RPMI8226 (cell line): ENCODE measurements around the gene TIGD1.
A peak's percentile ranks its signal among the peaks of the same experiment; 100 is the strongest.
"Not testable (repeated sequence)": the region's sequence is repeated elsewhere in the genome, so short reads cannot be mapped to it uniquely, and the experiment has no call there.

Experiments used
- DNase-seq: peaks from one replicate; pipeline ENCODE4 v3.0.0-alpha.2; 2015

The TIGD1 gene

GRCh38 chr2:232550354-232551249, at the start of gene TIGD1, which contains the start of gene EIF4E2:
Gene TIGD1, minus strand, starts transcription at chr2:232550557. Its CDS starts 675 bp downstream, at chr2:232549882.
Gene EIF4E2, plus strand, starts transcription at chr2:232550689. Its CDS starts 36 bp downstream, at chr2:232550725.
- DNase-seq: peak; percentile 91

GRCh38 chr2:232598293-232598692, 47.9 kb upstream of the TIGD1 start:
- DNase-seq: peak; percentile 23

DNA sequence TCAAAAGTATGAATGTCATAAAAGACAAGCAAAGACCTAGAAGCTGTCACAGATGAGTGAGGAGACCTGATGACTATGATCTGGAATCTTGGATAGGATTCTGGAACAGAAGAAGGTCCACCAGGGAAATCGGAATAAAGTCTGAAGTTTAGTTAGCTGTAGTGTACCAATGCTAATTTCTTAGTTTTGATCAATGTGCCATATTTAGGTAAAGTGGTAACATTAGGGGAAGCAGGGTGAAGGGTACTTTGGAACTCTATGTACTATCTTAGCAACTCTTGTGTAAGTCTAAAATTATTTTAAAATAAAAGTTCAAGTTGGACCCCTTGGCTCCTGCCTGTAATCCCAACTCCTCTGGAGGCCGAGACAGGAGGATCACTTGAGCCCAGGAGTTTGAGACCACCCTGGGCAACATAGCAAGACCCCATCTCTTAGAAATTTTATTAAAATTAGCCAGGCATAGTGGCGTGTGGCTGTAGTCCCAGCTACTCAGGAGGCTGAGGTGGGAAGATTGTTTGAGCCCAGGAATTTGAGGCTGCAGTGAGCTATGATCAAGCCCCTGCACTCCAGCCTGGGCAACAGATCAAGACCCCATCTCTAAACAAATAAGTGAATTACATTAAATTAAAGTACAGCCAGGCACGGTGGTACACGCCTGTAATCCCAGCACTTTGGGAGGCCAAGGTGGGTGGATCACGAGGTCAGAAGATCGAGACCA, 47.2 kb upstream of the TIGD1 start:
- no peak for DNase-seq

DNA sequence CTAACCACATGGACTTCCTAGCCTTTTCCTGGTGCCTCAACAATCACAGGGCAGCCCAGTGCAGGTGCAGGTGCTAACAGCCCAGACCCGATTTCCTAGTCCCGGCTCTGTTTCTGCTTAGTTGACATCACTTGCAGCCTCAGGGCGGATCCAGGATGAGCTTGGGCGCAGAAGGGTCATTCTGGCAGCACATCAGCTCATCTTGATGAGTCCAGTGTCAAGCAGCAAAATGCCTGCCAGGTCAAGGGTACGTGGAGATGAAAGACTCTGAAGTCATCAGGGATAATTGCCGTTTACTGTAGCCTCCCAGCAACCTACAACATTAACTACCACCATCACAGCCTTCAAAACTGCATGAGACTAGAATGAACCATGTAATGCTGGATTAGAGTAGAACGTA, 43.6 kb upstream of the TIGD1 start:
- no peak for DNase-seq

GRCh38 chr2:232592772-232593395, 42.5 kb upstream of the TIGD1 start:
- DNase-seq: no peak

- DNase-seq: no peak
These were observed 38.6 kb upstream of the TIGD1 start for GRCh38 chr2:232588680-232589585.

GRCh38 chr2:232588031-232588430, 37.7 kb upstream of the TIGD1 start:
- DNase-seq: no peak

DNA sequence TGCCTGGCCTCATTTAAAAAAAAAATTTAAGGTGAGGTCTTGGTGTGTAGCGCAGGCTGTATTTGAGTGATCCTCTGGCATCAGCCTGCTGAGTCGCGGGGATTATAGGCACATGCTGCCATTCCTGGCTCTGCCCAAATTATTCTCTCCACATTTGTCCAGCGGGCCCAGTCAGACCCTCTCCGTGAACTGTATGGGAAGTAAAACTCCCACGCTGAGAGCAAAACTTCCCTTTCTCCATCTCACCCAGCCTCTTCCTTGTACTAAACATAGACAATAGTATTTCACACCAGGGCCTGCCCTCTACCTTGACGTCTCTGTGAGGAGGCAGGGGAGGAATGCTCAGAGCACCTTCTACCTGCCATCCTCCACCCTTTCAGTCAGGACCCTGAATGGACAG, 37.2 kb upstream of the TIGD1 start:
- DNase-seq: no peak

GRCh38 chr2:232586943-232587505, 36.7 kb upstream of the TIGD1 start:
- no peak for DNase-seq

DNA sequence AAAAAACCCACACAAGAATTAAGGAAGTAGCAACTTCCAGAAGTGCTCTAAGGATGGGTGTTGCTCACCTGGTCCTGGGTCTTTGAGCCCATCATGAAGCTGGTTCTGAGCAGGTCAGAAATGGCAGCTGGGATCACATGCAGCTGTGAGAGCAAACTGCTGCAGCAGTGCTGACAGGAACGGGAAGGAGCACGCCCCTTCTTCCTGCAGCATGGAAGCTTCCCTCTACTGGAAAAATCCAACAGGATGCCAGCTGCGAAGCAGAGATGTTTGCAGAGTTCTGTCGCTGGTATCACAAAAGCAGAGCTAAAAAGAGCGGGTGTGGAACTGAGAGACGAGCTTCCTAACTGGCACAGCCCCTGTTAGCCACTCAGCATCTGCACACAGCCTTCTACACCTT, 33.9 kb upstream of the TIGD1 start:
- DNase-seq: no peak

DNA sequence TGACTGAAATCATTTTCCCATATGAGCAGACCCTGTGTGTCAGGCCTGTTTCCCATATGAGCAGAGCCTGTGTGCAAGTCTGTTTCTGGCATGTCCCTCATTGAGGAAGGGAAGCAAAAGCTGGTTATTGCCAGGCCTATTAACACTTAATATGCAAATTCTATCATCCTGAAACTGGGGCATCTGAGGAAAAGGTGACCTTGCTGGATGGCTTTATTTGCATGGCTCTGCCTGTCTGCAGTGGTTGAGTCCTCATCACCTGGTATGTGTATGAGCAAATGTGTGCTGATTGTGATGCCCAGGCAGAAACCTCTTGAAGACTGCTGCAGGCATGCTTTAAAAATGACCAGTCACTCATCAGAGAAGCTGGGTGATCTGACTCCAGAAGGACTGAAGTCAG, 31.4 kb upstream of the TIGD1 start:
- DNase-seq: no peak

DNA sequence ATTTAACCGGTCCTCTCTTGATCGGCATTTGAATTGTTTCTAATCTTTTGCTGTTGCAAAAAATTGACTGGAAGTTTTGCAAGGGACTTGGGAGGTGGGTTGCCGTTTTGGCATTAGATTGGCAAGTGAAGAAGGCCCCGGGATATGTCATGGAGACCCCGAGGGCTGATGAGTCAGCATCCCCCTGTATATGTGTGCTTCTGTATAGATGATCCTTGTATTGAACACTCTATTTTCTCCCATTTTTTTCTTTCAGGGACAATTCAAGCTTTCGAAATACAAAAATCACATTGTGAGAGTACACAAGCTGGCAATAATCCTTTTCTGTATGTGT, 30.3 kb upstream of the TIGD1 start:
- DNase-seq: no peak

DNA sequence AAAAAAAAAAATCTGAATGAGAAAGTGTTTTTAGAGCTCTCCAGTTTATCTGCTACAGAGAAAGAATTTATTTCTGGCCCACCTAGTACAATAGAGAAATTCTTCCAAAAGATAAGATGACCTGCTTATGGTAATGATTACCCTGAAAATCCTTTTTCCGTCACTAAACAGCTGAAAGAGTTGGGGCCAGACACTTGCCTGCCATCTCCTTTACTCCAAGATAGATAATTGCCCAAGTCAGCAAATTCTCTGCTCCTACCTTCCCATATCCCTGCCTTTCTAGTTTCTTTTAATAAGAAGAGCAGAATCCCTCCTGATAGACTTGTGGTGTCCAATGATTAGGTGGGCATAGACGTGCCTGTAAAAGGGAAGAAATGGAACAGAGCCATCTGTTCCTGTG, 28.3 kb upstream of the TIGD1 start:
- DNase-seq: no peak

DNA sequence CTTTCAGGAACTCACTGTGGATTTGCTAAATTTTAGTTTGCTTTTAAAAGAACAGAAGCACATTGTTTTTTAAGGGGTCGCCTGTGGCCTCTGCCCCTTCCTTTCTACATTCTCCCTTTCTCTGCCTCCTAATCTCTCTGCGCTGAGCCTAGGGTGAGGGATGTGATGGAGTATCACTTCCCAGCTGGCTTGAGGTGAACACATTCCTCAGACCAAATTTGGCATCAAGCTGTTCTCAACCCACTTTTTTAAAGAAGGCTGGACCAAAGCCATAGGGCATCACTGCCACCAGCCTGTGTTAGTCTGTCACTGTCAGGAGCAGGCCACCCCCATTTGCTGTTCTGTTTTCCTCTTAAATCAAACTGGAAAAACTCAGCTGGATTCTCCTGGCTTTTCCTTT, 27.5 kb upstream of the TIGD1 start:
- DNase-seq: no peak

- no peak for DNase-seq
These were observed 26.6 kb upstream of the TIGD1 start for GRCh38 chr2:232576995-232577394.

DNA sequence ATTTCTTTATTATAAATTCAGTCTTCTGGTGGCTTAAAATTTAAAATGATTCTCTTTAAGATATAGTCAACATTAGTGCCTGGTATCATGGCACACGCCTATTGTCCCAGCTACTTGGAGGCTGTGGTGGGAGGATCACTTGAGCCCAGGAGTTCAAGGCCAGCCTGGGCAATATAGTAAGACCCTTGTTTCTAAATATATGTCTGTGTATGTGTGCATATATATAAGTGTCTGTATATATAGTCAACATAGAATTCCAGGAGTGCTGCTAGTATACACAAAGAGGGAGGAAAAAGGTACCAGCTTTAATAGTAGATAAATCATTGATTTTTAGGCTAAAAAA, 25.0 kb upstream of the TIGD1 start:
- no peak for DNase-seq

DNA sequence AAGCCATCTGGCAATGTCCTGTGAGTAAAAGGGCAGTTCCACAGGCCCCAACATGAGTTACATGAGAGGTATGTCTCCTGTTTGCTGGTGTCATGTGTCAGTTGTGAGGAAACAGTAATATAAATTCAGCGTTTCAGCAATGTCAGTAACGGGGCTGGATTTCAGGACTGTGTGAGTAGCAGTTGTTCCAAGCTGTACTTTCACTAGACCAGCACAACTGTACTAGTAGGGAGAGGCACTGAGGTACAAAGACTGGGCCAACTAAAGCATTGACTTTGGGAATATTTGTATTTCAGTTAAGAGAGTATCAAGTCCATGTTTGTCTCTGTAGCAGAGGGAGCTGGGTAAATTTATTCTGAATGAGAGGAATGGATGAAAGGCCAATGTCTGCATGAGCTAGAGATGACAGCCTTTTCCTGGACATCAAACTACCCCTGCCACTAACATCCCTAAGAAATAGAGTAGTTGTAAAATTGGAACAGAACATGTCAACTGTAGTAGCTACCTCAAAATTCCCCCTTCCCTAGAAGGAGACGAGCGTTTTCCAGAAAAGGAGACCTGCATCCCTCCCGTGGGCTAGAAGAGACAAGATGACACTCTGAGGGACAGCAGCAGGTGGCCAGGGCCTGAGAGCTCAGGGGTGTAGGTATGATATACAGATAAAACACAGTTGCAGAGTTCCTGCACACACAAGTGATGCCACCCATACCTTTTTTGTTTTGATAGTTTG, 24.5 kb upstream of the TIGD1 start:
- DNase-seq: no peak

DNA sequence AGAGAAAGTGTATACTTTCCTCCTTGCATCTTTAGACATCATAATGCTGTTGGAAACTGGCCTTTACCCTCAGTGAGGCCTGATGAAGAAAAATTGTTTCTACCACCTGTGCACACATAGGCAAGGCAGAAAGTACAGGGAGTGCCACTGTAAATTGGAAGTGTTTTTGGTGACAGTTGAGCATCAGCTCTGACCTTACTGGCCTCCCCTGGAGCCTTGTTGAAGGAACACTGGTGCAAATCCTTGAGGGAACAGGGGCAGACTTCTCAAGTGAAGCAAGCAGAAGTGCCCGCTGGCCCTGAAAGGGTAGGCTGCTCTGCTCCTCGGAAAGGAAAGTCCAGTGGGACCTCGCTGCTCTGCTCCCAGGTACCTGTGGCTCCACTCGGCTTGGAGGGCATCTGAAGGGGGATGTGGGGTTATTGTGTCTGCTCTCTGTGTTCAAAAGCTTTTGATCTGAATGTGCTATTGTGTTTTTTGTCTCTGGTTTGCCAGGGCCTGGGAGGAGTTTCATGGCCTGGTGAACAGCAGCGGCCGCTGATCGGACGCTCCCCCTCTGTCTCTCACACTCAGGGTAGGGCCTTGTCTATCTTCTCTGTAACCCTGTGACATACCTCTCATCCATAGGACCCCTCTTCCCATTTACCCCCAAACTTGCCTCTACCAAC, 23.5 kb upstream of the TIGD1 start:
- no peak for DNase-seq

DNA sequence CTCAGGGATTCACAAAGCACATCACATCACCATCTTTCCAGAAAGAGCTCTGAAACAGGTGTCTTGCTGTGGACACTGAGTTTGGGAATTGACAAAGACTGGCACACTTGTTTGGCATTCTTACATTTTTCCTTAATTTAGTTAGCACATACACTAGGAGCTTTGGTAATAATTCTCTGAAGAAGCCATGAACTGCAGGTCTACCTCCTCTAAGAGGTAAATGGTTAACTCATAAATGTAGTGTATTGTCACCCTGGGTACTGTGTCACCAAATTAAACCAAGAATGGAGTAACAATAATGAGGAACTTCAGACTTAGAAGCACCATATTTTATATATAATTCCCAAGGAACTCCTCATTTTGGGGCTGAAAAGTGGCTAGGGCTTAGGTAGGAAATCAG, 22.7 kb upstream of the TIGD1 start:
- no peak for DNase-seq

DNA sequence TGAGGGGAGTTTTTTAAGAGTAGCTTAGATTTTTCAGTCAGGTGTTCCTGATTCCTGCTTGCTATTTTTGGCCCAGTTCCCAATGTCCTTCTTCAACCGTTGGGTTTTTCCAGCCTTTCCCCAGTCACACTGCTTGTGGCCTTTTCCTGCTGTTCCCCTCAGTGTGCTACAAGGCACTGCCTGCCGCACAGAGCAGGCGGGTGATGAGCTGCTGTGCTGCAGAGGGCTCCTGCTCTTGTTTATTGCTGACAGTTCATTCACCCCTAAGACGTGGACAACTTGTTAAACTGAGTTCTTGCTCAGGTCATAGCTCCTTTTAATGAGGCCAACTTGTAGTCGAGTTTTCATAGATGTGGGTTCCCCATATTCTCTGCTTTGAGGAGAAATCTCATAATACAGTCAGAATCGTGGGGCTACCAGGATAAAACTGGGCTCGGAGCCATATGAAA, 20.7 kb upstream of the TIGD1 start:
- no peak for DNase-seq

DNA sequence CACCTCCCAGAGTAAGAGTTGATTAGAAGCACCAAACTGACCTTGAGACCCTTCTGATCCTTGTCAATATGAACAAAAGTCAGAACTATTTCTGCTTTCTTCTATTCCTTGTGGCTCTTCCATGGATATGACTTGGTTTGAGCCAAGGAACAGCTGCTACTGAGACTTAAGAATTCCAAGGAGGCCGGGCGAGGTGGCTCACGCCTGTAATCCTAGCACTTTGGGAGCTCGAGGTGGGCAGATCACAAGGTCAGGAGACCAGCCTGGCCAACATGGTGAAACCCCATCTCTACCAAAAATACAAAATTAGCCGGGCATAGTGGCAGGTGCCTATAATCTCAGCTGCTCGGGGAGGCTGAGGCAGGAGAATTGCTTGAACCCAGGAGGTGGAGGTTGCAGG, 20.1 kb upstream of the TIGD1 start:
- DNase-seq: not testable (repeated sequence)
